ENCODE results near the gene MAN1C1.

MAN1C1 gene

DNA sequence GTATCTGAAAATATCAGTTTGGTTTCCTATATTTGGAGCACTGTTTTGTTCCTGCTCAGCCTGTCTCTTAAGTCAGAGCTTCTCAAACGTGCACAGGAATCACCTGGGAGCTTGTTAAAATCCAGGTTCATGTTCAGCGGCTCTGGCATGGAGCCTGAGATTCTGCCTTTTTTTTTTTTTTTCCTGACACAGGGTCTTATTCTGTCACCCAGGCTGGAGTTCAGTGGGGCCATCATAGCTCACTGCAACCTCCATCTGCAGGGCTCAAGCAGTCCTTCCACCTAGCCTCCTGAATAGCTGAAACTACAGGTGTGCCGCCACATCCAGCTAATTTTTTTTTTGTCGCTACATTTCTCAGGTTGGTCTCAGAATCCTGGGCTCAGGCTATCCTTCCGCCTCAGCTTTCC, 171.2 kb downstream of the MAN1C1 start:
- no peak for FAIRE-seq

DNA sequence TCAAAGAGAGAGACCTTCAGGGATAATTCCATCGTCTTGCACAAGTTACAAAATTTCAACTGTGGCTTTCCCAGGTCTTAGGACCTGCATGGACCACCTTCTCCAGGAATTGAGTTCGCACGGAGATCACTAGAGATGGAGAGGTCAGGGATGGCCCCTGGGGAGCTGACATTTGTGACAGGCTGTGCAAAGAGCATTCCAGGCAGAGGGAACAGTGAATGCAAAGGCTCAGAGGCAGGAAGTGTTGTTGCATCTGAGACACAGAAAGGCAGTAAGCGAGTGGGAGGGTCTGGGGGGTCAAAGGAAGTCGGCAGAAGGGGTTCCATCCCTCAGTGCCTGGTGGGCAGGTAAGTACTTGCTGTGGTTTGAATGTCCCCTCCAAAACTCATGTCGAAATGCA, 173.9 kb downstream of the MAN1C1 start:
- no peak for FAIRE-seq

DNA sequence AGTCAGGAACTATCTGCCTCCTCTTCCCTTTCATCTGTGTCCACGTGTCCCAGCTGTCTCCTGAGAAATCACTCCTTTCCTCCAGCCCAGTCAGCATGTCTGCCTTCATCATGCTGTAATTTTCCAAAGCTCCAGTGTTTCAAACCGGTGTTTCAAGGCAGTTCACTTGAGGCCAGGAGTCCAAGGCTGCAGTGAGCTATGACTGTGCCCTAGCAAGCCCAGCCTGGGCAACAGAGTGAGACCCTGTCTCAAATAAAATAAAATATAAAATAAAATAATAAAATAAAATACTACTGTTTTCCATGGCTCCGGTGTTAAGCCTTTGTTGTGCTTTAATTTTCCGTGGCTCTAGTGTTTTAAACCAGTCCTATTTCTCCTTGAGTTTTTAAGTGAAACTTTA, 175.5 kb downstream of the MAN1C1 start:
- FAIRE-seq = no peak

DNA sequence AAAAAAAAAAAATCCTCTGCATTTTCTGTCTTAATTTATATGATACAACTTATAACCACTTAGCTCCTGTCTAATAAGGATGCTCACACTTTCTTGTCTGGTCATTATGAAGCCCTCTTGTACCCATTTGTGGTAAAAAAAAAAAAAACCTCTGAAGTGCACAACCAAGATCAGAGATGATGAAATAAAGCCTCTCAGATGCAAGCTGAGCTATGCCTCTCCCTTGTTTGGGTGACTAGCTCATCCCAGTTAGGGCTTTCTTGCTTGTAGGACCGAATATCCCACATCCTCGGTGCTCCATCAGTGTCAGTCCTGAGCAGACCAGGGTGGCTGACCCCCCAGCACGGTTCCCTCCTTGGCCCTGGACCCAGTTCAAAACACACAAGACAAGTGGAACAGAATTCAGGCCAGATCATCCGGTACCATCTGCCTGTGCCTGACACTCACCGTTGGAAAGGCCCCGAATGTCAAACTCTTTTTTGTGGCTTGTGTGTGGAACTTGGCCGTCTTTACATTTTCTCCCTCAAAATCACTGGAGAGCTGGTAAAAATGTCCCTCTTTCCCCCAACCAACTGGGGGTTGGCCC, 177.1 kb downstream of the MAN1C1 start:
- no peak for FAIRE-seq

DNA sequence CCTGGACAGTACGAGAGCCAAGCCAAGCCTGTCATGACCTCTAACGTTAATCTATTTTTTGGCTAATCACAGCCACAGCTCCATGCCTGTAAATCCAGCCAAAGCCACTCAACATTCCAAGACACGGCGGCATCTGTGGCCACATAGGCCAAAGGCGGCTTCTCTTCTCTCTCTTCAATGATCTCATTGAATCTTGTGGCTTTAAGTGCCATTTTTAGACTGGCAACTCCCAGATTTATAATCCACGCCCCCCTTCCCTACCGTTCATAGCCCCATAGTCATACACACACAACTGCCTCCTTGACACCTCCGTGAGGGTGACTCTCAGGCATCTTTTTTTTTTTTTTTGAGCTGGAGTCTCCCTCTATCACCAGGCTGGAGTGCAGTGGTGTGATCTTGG, 177.7 kb downstream of the MAN1C1 start:
- FAIRE-seq = no peak

DNA sequence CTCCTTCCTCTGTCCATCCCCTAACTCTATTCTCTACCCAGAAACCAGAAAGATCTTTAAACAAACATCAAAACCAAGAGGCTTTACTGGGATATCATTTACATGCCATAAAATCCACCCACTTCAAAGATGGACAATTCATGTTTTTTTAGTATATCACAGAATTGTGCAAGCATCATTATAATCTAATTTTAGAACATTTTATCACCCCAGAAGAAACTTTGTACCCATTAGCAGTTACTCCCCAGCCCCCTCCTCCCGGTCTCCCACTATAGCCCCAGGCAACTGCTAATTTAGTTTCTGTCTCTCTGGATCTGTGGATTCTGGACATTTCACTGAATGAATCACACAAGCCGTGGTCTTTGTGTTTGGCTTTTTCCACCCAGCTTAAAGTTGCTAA, 178.6 kb downstream of the MAN1C1 start:
- no peak for FAIRE-seq

DNA sequence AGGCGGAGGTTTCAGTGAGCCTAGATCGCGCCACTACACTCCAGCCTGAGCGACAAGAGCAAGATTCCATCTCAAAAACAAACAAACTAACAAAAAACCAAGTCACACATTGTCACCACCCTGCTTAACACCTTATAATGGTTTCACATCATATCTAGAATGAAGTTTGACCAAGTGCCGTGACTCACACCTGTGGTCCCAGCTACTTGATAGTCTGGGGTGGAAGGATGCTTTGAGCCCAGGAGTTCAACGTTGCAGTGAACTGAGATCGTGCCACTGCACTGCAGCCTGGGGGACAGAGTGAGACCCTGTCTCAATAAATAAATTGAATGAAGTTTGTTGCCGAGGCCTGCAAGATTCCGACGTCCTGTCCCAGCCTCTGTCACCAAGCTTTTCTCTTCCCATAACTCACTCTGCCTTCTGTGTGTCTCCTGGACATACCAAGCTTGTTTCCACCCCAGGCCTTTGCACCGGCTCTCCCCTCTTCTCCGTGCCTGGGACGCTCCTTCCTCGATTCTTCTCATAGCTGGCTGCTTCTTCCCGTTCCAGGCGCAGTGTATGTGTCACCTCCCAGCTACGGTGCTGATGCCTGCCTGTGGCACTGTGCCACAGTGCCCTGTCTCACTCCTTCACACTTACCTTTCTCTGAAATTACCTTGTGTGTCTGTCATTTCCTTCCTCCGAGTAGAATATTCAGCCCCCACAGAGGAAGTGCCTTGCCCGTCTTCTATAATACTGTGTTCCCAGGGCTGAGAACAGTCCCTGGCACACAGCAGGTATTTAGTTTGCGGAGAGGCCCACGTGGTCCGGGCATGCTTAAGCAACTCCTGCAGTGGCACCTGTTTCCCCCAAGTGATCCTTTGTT, 179.6 kb downstream of the MAN1C1 start:
- no peak for FAIRE-seq

DNA sequence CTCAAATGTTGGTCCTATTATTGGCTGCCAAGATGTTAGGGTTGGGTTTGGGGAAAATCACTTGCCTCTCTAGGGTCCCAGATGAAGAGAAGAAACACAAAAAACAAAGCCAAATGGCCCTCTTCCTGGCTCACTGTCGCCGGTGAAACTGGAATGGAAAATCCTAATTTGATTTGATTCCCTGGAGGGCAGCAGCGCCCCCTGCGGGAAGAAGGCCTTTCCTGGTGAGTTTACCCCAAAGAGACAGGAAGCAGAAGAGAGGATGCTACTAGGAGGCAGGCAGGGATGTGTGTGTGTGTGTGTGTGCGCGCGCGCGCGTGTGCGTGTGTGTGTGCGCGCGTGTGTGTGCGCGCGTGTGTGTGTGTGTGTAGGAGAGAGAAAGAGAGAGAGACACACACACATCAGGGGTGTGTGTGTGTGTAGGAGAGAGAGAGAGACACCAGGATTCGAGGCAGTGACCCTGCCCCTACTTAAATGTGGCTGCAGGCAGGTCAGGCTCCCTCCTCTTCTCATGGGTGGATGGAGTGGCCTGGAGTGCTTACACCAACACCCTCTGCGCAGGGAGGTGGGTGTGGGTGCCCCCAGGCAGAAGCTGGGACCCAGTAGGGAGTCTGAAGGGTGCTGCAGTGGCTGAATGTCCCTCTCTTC, 180.3 kb downstream of the MAN1C1 start:
- no peak for FAIRE-seq

DNA sequence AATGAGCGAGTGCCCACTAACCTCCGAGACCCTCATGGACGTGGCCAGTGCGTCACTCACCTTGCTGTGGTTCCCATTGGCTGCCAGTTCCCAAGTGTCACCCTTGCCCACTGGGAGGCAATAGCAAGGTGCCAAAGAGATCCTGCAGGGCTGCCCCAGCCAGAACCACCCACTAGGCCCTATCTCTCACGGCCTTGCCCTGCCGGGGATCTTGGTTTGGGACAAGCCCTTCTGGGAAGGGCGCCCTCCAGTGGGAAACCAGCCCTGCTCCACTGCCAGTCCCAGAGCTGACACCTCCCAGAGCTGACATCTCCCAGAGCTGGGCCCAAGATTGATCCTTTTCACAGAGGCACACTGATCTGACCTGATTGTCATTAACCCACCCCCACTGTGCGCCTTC, 181.3 kb downstream of the MAN1C1 start:
- no peak for FAIRE-seq

DNA sequence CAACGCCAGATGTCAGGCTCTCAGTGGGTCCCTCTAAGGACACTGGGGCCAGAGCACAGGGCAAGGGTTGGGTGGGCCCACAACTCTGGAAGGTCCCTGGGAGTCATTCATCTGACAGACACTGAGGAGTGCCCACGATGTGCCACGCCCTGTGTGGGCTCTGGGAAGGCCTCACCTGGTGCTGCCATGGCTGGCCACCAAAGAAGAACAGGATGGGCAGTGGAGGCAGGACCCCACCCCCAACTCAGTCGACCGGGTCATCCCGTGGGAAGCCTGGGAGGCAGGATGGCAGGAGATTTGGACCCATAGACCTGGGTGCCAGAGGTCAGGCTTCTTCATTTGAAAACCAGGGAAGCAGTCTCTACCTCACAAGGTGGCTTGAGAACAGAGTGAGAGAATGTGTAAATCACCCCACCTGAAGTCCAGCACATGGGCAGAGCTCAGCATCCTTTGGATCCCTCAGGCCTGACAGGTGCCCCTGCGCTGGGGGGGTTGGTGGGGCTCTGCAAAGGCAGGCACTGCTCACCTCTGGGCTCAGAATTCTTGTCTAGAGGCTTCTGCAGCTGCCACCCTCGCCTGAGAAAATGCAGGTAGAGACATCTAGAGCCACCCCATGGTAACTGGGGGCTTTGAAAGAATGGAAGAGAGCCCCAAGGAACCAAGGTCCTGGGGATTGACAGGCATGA, 182.2 kb downstream of the MAN1C1 start:
- no peak for FAIRE-seq

DNA sequence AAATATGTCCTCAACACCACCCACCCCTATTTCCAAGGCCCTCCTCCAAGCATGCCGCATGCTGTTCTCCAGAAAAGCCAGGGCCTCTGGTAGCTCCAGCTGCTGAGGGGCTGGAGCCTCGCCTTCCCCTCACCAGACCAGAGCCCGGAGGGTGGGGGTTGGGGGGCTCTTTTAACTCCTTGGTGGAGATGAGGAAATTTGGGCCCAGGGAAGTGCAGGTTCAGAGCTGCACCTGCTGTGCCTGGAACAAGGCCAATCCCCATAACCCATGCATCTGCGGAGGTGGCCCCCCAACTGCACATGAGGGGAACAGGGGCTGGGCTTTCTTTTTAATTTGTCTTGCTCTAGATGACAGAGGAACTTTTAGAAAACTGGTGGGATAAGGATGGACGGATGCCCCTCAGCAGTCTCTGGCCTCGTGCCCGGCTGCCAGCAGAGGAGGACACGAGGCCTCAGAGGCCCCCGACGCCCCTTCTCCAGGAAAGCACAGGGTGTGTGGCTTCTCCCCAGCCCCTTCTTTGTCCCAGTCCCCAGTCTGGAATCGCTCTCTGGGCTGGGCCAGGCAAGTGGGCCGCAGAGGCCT, 182.9 kb downstream of the MAN1C1 start:
- FAIRE-seq = no peak

DNA sequence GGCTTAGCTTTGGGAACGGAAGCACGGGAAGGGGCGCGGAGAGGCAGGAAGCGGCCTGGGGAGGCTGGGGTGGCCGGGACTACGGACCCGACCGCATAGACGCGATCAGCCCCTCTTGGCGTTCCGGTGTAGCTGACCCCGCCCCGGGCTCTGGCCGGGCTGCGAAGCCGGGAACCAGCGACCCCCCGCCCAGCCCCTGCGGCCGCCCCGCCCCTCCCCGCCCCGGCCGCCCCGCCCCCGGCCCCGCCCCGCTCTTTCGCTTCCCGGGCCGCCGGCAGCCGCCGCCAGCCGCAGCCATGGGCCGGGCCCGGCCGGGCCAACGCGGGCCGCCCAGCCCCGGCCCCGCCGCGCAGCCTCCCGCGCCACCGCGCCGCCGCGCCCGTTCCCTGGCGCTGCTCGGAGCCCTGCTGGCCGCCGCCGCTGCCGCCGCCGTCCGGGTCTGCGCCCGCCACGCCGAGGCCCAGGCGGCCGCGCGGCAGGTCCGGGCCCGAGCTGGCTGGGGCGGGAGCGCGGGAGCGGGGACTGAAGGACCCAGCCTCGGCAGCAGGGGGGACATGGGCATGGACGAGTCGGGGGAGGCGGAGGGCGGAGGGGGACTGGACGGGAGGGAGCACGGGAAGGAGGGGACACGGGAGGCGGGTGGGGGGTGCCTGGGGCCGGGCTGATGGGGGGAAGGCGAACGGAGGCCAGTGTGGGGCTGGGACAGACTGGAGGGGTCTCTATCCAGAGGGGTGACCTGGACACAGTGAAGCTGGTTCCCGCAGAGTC, 183.5 kb downstream of the MAN1C1 start, which contains the start of gene SELENON:
SELENON (plus strand) TSS at position 259 of the 768 bp plus-strand sequence; CDS start at position 297, 38 bp downstream.
- no peak for FAIRE-seq

DNA sequence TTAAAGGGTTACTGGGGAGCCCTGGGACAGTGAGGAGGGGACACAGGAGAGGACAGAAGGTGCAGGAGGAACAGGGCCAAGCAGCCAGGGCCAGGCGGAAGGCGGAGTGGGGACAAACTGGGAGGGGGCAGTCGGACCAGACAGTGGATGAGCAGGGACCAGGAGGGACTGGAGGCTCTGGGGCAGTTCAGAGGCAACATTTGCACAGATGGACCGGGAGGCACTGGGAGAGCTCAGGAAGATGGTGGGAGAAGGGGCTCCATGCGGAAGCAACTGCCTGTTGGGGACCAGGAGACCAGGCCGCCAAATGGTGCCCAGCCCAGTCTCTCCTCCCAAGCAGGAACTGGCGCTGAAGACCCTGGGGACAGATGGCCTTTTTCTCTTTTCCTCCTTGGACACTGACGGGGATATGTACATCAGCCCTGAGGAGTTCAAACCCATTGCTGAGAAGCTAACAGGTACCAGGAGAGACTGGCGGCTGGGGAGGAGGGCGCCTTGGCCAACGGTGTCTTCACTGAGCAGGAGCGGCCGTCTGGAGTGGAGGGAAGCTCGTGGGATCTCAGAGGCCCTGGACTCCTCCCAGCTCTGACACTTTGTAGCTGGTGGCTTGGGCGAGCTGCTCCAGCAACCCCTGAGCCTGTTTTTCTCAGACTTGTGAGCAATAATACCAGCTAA, 184.2 kb downstream of the MAN1C1 start:
- no peak for FAIRE-seq

DNA sequence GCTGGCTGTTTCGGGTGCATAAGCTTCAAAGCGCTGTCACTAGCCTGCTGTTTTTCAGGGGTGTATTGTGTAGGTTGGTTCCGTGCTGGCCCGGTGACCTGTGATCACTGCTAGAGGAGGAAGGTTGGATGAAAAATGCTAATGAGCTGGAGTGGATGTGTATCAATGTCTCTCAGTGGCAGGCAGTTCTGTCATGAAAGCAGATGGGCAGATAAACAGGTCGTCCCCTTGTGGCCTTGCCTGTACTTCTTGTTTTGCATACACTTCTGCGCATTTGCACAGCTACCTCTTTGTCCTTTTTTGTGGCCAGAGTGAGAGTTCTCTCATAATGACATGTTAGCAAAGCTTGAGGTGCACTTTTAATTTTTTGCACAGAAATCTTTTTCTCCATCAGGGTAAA, 186.3 kb downstream of the MAN1C1 start:
- no peak for FAIRE-seq

DNA sequence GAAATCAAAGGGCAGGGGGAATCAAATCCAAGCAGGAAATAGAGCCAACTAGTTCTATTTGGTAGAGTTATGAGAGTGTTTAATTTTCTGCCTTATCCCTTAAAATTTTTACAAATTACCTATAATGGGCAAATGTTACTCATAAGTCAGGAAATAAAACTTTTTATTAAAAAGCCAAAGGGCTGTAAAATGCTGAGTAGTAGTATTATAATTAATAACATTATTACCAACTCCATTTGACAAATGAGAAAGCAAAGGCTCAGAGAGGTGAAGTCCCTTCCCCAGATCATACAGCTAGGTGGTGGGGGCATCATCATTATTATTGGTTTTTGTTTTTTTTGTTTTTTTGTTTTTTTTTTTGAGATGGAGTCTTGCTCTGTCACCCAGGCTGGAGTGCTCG, 186.8 kb downstream of the MAN1C1 start:
- FAIRE-seq = no peak

DNA sequence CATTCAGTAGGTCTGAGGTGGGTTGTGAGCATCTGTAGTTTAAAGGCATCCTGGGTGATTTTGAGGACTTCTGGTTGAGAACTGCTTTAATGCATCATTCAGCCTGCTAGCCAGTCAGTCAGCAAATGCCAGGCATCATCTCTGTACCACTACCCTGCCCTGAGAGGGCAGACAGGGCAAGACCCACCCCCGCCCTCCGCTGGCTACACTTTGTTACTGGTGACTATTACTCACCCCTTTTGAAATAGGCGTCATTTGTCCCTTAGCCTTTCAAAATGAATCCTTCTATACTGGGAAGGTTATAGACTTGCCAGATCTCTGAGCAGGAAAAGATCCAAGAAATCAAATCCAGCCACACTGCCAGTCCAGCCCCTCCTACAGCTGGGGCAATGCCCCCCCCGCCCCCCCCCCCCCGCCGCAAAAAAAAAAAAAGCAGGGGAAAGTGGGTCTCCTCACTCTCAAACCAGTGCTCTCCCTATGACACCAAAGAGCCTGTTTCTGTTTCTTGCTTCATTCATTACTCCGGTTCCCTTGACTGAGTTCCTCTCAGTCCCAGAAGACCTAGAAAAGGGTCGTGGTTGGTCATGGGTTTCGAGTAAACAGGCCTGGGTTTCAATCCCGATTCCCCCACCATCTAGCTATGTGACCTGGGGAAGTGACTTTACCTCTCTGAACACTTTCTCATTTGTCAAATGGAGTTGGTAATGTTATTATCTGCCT, 187.8 kb downstream of the MAN1C1 start:
- FAIRE-seq = no peak

DNA sequence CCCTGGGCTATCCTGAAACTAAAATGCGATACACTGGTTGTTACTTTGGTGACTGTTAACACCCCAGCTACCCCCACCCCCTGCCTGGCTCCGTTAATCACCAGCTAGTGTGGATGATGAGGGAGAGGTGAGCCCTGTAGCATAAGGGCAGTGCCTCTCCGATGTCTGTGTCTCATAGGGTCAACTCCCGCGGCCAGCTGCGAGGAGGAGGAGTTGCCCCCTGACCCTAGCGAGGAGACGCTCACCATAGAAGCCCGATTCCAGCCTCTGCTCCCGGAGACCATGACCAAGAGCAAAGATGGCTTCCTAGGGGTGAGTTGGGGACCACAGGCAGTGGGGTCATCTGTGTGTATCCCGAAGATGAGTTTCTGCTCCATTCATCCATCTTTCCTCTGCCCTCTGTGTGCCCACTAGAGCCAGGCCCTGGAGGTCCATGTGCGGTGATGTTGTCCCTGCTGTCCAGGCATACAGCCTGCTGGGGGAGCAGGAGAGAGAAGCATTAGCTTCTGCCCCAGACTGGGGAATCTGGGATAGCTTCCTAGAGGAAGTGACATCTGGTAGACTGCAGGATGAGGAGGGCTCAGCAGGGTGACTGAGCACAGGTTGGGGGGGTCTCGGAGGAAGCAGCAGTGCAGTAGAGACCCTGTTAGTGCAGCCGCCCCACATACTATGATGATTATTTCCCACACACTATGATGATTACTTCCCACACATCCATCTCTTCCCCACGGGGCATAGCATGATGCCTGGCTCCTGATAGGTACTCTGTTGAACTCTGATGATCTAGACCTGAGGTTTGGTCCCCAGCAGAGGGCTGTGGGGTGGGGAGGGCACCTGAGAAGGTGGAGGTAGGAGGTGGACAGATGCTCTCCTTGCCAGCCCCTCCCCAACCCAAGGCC, 188.6 kb downstream of the MAN1C1 start:
- no peak for FAIRE-seq

DNA sequence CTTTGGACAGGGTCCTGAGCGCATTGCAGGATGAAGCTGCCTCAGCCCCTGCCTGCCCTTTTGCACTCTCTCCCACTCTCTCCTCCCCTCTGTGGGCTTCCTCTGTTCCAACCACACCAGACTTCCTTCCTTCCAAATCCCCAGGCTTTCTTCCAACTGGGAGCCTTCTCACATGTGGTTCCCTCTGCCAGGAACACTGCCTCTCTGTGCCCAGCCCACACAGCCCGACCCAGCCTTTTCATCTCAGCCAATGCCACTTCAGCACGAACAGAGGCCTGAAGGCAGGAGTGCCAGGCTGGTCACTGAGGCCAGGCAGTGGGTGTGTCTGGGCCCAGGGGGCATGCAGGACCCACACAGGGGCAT, 189.3 kb downstream of the MAN1C1 start:
- FAIRE-seq = no peak

DNA sequence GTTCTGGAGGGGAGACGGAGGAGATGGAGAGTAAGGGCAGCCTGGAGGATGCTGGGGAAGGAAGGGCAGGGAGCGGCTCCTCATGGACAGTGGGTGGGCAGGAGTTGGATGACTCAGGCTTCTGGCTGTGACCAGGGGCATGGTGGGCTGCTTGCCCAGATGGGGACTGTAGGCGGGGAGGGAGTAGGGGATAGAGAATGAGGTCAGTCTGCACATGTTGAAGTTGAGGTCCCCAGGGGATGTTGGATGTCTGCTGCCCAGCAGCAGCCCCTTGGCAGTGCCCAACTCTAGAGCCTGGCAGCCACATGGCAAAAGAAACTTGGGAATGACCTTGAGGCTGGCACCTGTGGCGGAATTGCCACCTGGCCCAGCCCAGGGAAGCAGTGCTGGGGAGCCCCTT, 189.8 kb downstream of the MAN1C1 start:
- FAIRE-seq = no peak

Data from G401.6 (cell line).